ENCODE measurements around the gene GUCD1.

Gene GUCD1

GRCh38 chr22:24501301-24502005, 53.5 kb downstream of the GUCD1 start:
- DNase-seq: no peak

GRCh38 chr22:24500277-24500820, 54.6 kb downstream of the GUCD1 start:
- no peak for DNase-seq

GRCh38 chr22:24499706-24500276, 55.1 kb downstream of the GUCD1 start:
- DNase-seq: no peak

GRCh38 chr22:24498824-24499223, 56.1 kb downstream of the GUCD1 start:
- DNase-seq: no peak

GRCh38 chr22:24497841-24498258, 57.1 kb downstream of the GUCD1 start:
- no peak for DNase-seq

- DNase-seq: no peak
Measured at GRCh38 chr22:24496661-24497060, 58.3 kb downstream of the GUCD1 start.

GRCh38 chr22:24496234-24496633, 58.7 kb downstream of the GUCD1 start:
- no peak for DNase-seq

GRCh38 chr22:24495365-24495675, 59.6 kb downstream of the GUCD1 start:
- no peak for DNase-seq

- no peak for DNase-seq
Measured at GRCh38 chr22:24494528-24495364, 60.2 kb downstream of the GUCD1 start, which contains the start of gene UPB1. UPB1 (plus strand) TSS chr22:24495332; CDS start chr22:24495404, 72 bp downstream.

GRCh38 chr22:24494167-24494527, 60.8 kb downstream of the GUCD1 start:
- DNase-seq: no peak

- DNase-seq: no peak
Measured at GRCh38 chr22:24492391-24492790, 62.5 kb downstream of the GUCD1 start.
